Measurements from ENCODE around the gene MSI2. TPM values are rescaled to one million over a fixed set of nuclear protein-coding genes. Genes with fewer than 3 reads are reported as not detected.
A peak's percentile ranks its signal among the peaks of the same experiment; 100 is the strongest.

MSI2 gene
- total RNA-seq, 1 donor from 2014 or later = 31.0 TPM

- FAIRE-seq (no peak), DNase-seq (ENCODE audit: low spot score in 2 of 2) (no peak)
Observed at GRCh38 chr17:57387575-57387974, 131.3 kb downstream of the MSI2 start.

- no peak for DNase-seq (ENCODE audit: low spot score in 2 of 2)
- FAIRE-seq = no peak
Observed at GRCh38 chr17:57388131-57388725, 131.9 kb downstream of the MSI2 start.

GRCh38 chr17:57389473-57389872 is 133.2 kb downstream of the MSI2 start:
- DNase-seq (ENCODE audit: low spot score in 2 of 2) = no peak
- FAIRE-seq = no peak

GRCh38 chr17:57391076-57391825 is 134.9 kb downstream of the MSI2 start:
- no peak for FAIRE-seq
- DNase-seq (ENCODE audit: low spot score in 2 of 2) = no peak

- FAIRE-seq (no peak), DNase-seq (ENCODE audit: low spot score in 2 of 2) (no peak)
Observed at GRCh38 chr17:57391857-57392471, 135.6 kb downstream of the MSI2 start.

GRCh38 chr17:57393368-57393767 is 137.0 kb downstream of the MSI2 start:
- DNase-seq (ENCODE audit: low spot score in 2 of 2) (no peak), FAIRE-seq (no peak)

GRCh38 chr17:57394375-57394774 is 138.1 kb downstream of the MSI2 start:
- FAIRE-seq = no peak
- DNase-seq (ENCODE audit: low spot score in 2 of 2) = no peak

- no peak for DNase-seq (ENCODE audit: low spot score in 2 of 2)
- no peak for FAIRE-seq
Observed at GRCh38 chr17:57395721-57396321, 139.5 kb downstream of the MSI2 start.

GRCh38 chr17:57396511-57396921 is 140.2 kb downstream of the MSI2 start:
- DNase-seq (ENCODE audit: low spot score in 2 of 2) = no peak
- no peak for FAIRE-seq

GRCh38 chr17:57397402-57397801 is 141.1 kb downstream of the MSI2 start:
- no peak for FAIRE-seq

GRCh38 chr17:57399690-57400089 is 143.4 kb downstream of the MSI2 start:
- FAIRE-seq = no peak
- DNase-seq (ENCODE audit: low spot score in 2 of 2) = no peak

More at GRCh38 chr17:57397402-57397801, 141.1 kb downstream of the MSI2 start:
- DNase-seq (ENCODE audit: low spot score in 2 of 2) = no peak

GRCh38 chr17:57400648-57401047 is 144.3 kb downstream of the MSI2 start:
- DNase-seq (ENCODE audit: low spot score in 2 of 2) = no peak
- no peak for FAIRE-seq

GRCh38 chr17:57401556-57402488 is 145.5 kb downstream of the MSI2 start:
- DNase-seq (ENCODE audit: low spot score in 2 of 2) = no peak
- FAIRE-seq = no peak

GRCh38 chr17:57402681-57403180 is 146.4 kb downstream of the MSI2 start:
- no peak for DNase-seq (ENCODE audit: low spot score in 2 of 2)
- no peak for FAIRE-seq

- DNase-seq (ENCODE audit: low spot score in 2 of 2) = peak in 1 of 2 donors; percentile 21
- FAIRE-seq = no peak
Observed at GRCh38 chr17:57403236-57403635, 146.9 kb downstream of the MSI2 start.

- FAIRE-seq (no peak), DNase-seq (ENCODE audit: low spot score in 2 of 2) (no peak)
Observed at GRCh38 chr17:57404073-57404472, 147.8 kb downstream of the MSI2 start.

GRCh38 chr17:57404795-57405490 is 148.6 kb downstream of the MSI2 start:
- DNase-seq (ENCODE audit: low spot score in 2 of 2) (no peak), FAIRE-seq (no peak)

GRCh38 chr17:57405491-57406072 is 149.3 kb downstream of the MSI2 start:
- DNase-seq (ENCODE audit: low spot score in 2 of 2) (no peak), FAIRE-seq (no peak)

Measured in frontal cortex (tissue), 4 donors.